GM15510 (cell line): ENCODE results near the gene ARMC9.

Experiments
- POLR2A ChIP-seq: IDR thresholded peaks from 3 replicates; pipeline ENCODE4 v1.6.1; 2011; ENCODE audit warnings: borderline replicate concordance; ENCODE audit not compliant: insufficient read length; ENCODE audit errors: extremely low read depth

ARMC9 gene

DNA sequence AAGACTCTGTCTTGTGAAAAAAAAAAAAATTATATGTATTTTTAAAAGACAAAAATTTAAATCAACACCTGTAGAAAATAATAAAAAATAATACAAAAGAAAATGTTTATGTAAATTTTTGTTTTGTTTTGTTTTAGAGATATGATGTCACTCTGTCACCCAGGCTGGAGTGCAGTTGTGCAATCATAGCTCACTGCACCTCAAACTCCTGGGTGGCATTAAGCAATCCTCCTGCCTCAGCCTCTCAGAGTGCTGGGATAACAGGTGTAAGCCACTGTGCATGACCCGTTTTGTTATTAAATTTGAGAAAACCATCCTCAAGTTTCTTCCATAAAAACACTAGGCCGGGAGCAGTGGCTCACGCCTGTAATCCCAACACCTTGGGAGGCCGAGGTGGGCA lies 140.9 kb downstream of the ARMC9 start:
- TF ChIP-seq POLR2A, result no peak

DNA sequence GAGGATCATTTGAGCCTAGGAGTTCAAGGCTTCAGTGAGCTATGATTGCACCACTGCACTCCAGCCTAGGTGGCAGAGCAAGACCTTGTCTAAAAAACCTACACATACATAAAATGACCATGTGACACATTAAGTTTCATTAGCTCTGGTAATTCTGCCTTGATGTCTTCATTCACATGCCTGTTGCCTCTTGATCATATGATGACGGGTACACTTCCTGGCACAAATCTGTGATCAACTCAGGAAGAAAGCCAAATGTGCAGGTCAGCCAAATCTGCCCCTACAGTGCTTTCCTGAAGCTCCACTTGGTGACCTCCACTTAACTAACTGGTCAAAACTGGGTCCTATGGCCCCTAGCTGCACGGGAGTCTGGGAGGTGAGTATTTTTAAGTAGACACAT lies 142.7 kb downstream of the ARMC9 start:
- no peak for TF ChIP-seq POLR2A

DNA sequence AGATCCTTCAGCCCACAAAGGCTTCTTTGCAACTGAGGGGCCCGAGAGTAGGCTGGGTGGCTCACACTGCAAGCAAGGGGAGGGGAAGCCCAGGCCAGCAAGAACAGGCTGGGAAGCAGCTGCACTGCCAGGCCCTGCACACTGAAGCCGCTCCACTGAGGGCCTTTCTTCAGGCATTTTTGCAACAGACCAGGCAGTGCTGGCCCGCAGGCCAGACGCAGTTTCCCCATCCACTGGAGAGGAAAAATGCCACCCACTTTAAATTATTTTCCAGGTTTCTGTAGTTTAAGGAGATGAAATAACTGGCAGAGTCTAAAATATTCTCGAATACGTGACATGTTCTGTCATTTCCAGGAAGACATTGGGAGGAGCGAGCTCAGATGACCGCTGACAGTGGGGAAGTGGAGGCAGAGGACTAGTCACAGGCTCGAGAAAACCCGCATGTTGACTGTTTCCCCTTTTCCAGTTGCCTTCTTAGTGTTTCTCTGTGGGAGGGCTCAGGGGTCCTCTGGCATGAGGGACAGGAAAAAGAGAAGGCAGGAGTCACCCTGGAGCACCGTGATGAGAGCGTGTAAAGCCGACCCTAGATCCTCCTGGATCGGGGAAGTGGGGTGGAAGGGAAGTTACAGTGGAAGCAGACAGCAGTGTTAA lies 143.8 kb downstream of the ARMC9 start:
- TF ChIP-seq POLR2A, result no peak

DNA sequence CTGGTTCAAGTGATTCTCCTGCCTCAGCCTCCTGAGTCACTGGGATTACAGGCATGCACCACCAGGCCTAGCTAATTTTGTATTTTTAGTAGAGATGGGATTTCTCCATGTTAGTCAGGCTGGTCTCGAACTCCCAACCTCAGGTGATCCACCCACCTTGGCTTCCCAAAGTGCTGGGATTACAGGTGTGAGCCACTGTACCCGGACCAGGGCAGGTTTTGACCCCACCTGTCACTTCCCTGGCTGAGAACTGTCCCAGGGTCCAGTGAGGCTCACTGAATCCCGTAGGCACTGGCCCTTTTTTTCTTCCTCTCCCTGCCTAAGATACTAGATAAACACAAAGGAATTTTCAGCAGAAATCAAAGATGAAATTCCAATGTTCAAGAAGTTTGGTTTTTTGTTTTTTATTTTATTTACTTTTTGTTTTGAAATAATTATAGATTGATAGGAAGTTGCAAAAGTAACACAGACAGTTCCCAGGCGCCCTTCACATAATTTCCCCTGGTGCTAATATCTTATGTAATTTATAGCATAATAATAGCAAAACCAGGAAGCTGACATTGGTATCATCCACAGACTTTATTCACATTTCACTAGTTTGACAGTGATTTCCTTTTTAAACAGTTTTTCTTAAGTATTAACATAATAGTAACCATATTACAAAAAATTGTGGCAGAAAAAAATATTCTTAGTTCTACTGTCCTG lies 144.7 kb downstream of the ARMC9 start:
- no peak for TF ChIP-seq POLR2A

DNA sequence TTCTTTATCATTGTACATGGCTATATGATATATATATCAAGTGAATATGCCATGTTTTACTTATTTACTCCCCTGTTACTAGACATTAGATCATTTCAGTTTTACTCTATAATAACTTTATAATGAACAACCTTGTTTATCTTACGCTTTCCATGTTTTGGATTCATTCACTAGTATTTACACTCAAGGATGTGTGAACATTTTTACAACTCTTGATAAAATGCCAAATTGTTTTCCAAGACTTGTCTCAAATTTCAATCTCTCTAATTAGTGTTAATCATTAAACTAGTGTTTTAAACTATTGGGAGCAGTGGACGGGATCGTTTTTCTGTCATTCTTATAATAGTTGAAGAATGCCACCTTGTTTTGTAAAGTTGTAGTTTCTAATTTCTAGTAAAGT lies 145.6 kb downstream of the ARMC9 start:
- no peak for TF ChIP-seq POLR2A

DNA sequence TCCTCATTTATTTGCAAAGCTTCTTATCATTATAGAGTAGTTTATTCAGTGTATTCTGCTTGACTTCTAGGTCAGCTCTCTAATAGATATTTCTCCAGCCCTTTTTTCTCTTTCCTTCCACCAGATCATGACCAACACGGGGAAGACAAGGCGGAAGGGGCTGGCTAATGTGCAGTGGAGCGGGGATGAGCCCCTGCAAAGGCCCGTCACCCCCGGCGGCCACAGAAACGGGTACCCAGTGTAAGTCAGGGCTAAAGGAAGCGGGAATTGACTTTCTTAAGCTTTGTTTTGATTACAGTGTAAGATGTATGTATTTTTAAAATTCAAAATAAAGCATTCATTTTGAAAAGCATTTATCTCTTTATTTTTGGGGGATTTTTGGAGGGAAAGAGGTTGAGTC lies 146.4 kb downstream of the ARMC9 start:
- TF ChIP-seq POLR2A, result no peak

DNA sequence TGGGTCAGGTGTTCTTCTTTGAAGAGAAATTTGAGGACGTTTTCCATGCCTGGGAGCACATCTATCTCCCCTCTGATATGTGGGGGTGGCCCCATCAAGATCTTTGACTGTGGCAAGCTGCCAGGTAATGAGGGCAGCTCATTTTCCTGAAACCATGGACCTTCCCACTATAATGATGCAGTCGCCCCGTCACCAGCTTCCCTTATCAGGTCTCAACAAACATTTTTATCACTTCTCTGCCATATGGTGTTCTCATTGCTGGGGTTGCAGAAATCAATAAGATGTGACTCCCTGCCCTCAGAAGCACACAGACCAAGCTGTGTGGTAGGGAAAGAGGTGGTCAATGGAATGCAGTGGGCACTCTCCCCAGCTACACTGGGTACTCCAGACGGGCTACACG lies 148.7 kb downstream of the ARMC9 start:
- no peak for TF ChIP-seq POLR2A

DNA sequence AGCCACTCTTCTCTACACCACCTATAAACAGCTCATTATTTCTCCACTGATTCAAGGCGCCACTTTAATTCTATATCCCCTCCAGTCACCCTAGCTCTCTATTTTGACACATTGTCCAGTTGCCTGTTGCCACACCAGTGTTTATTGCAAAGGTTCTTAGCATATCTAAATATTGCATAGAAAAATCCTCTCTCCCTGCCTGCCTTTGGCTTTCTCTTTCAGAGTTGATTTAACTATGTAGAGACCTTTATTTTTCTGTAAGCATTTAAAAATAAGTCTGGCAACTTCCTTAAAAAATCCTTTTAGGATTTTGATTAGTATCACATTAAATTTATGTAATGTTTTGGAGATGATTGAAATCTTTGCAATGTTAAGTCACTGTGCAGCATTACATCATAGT lies 149.2 kb downstream of the ARMC9 start:
- no peak for TF ChIP-seq POLR2A

DNA sequence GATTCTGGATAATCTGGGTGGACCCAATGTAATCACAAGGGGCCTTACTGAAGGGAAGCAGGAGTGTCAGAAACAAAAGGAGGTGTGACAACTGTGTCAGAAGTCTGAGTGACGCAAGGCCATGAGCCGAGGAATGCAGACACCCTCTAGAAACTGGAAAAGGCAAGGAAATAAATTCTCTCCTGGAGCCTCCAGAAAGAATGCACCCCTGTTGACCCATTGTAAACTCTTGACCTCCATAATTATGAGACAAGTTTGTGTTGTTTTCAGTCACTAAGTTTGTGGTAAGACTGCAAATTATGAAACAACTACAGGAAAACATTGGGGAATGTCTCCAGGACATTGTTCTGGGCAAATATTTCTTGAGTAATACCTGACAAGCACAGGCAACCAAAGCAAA lies 149.7 kb downstream of the ARMC9 start:
- no peak for TF ChIP-seq POLR2A

DNA sequence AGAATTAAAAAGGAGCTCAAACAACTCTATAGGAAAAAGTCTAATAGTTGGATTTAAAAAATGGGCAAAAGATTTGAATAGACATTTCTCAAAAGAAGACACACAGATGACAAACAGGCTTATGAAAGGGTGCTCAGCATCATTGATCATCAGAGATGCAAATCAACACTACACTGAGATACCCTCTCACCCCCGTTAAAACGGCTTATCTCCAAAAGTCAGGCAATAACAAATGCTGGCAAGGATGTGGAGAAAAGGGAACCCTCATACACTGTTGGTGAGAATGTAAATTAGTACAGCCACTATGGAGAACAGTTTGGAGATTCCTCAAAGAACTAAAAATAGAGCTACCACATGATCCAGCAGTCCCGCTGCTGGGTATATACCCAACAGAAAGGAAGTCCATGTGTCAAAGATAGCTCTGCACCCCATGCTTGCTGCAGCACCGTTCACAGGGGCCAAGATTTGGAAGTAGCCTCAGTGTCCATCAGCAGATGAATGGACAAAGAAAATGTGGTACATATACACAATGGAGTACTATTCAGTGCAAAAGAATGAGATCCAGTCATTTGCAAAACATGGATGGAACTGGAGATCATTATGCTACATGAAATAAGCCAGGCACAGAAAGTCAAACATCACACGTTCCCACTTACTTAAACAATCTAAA lies 150.4 kb downstream of the ARMC9 start:
- TF ChIP-seq POLR2A, result no peak

DNA sequence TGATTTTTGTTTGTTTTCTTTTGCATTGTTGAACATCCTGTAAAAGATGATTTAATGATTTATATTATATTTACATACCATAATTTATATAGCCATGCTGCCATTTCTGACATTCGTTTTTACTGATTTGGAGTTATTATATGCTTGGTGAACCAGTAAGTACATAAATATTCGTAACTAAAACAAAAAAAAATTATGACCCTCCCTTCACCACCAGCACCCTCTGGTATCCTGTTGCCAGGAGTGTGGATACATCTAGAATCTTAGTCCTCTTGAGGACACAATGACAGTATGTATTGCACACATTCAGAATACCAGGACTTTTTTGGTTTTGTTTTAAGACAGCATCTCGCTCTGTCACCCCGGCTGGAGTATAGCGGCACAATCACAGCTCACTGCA lies 153.2 kb downstream of the ARMC9 start:
- no peak for TF ChIP-seq POLR2A

DNA sequence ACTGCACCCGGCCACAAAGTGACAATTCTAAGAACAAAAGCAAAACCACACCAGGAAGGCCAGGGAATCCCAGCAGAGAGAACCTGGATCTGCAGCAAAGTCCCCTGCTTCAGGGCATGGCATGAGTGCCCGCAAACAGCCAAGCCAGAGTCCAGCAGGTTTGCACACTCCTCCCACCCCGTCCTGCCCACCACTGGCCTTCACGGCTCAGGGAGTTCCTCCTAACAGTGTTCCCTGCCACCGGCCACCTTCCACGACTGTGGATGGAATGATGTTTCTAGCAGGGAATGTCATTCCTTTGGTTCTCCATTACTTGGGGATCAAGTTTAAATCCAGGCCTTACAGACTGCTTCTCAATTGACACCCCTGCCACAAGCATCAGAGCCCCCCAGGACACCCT lies 155.0 kb downstream of the ARMC9 start:
- no peak for TF ChIP-seq POLR2A

DNA sequence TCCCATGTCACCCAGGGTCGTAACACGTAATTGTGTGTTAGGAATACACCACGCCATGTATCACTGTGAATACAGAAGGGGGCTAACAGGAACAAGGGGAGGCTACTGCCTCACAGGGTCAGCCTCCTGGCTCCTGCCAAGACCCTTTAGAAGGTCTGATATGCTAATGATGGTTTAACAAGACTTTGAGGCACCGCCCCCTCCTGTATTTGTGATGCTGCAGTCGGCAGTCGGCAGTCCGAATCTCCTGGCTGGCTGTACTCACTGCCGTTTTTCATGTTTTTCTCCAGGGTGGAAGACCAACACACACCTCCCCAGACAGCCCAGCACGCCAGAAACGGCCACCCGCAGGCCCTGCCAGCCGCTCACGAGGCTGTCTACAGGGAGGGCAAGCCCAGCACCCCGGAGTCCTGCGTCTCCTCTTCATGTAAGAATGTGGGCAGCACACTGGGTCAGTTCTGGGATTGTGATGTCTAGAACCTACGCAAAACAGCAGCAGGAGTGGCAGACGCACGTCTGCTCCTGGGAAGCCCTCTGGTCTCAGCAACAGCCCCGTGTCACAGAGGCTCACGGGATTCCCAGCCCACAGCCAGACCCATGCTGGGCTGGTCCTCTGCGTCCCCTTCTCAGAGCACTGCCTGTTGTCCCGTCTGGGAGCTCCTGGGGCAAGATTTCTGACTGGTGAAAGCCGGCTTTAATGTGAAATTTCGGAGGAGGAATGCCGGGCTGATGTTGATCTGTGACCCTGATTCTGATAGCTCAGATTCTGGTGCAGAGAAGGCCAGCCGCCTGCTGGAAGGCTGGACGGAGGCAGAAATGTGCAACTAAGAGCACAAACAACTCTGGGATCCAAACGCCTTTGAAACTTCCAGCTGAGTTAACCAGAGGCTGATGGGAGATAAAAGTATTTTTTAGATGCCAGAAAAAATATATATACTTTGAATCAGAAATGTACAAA lies 157.4 kb downstream of the ARMC9 start:
- TF ChIP-seq POLR2A, result no peak

DNA sequence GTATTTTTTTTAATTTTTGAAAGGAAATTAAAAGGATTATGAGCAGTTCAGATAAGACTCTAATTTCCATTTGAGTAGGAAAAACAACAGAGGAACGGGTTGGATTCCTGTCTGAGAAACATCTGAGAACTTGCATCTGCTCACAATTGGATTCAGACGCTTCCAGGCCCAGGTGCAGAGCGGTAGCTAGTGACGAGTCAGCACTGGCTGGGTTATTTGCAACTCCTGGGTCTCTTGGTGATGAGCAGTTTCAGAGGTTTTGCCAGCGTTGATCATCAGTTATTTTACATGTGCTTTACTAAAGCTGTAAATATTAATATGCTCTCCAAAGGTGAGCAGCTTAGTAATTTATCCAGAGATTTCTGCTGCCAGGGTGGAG lies 158.0 kb downstream of the ARMC9 start:
- no peak for TF ChIP-seq POLR2A

DNA sequence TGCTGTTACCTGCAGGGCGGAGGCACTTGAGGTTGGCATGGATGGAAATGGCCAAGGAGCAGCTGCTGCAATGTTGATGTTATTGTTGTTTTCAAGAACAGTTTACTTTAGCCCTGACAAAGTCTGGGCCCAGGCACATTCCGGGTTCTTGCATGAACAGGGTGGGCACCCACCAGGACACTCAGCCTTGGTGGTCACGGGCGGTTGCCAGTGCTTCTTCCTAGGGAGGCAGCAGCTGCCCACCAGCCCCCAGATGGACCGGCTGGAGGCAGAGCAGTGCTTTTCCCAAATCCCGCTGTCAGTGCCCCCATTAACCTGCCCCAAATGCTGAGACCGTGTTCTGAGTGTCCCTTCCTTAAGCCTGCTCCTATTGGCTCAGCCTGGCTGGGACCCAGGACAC lies 158.6 kb downstream of the ARMC9 start:
- no peak for TF ChIP-seq POLR2A
